BLaER1 (cell line): Measurements from ENCODE around the gene RAB44.

Source experiments
- H3K27ac ChIP-seq: shearing (Covaris generic); formaldehyde crosslinking; 2 replicates; pipeline ENCODE4 v1.8.1; 2022
- H3K27me3 ChIP-seq: shearing (Covaris generic); formaldehyde crosslinking; 2 replicates; pipeline ENCODE4 v1.8.1; 2022
- H3K36me3 ChIP-seq: shearing (Covaris generic); formaldehyde crosslinking; 2 replicates; pipeline ENCODE4 v1.8.1; 2022
- H3K4me1 ChIP-seq: shearing (Covaris generic); formaldehyde crosslinking; 2 replicates; pipeline ENCODE4 v1.8.1; 2022
- H3K4me2 ChIP-seq: shearing (Covaris generic); formaldehyde crosslinking; 2 replicates; pipeline ENCODE4 v1.8.1; 2022
- H3K4me3 ChIP-seq: shearing (Covaris generic); formaldehyde crosslinking; 2 replicates; pipeline ENCODE4 v1.8.1; 2022
- H3K9ac ChIP-seq: shearing (Covaris generic); formaldehyde crosslinking; 2 replicates; pipeline ENCODE4 v1.8.1; 2022
- H3K9me3 ChIP-seq: shearing (Covaris generic); formaldehyde crosslinking; 2 replicates; pipeline ENCODE4 v1.8.1; 2022
- H4K20me1 ChIP-seq: shearing (Covaris generic); formaldehyde crosslinking; 2 replicates; pipeline ENCODE4 v1.8.1; 2022
- Cebpa-rat ChIP-seq: shearing (Covaris generic); IDR thresholded peaks from 2 replicates; pipeline ENCODE4 v1.8.1; 2022

RAB44 gene

GRCh38 chr6:36657271-36657670, 40.4 kb upstream of the RAB44 start:
- peak overlapping the region; percentile 78 for H3K4me2 ChIP-seq

GRCh38 chr6:36657942-36658544, 39.6 kb upstream of the RAB44 start:
- H3K9me3 ChIP-seq: no peaks in the 10 kb centered on the region
- H3K4me2 ChIP-seq: peak overlapping the region; percentile 78
- 0 out of 2 replicates have a peak overlapping the region, but pooled peaks have one; percentile 12 for H3K4me3 ChIP-seq
- H3K36me3 ChIP-seq: no peaks in the 10 kb centered on the region
- no peaks in the 10 kb centered on the region for H4K20me1 ChIP-seq
- peaks cover 90% of the 10 kb centered on the region for H3K4me1 ChIP-seq
- H3K27ac ChIP-seq: 0 out of 2 replicates have a peak overlapping the region, but pooled peaks have one; percentile 0
- no peak overlapping the region for H3K9ac ChIP-seq
- no peaks in the 10 kb centered on the region for H3K27me3 ChIP-seq
- TF ChIP-seq Cebpa-rat: no peak

More at GRCh38 chr6:36657271-36657670, 40.4 kb upstream of the RAB44 start:
- H3K4me1 ChIP-seq: peaks cover 85% of the 10 kb centered on the region
- no peak for TF ChIP-seq Cebpa-rat
- no peaks in the 10 kb centered on the region for H4K20me1 ChIP-seq
- no peak overlapping the region for H3K4me3 ChIP-seq
- H3K27me3 ChIP-seq: no peaks in the 10 kb centered on the region
- H3K9me3 ChIP-seq: no peaks in the 10 kb centered on the region
- H3K36me3 ChIP-seq: no peaks in the 10 kb centered on the region
- H3K27ac ChIP-seq: peak overlapping the region; percentile 0; the same call in 1 of the 2 replicates
- no peak overlapping the region for H3K9ac ChIP-seq

GRCh38 chr6:36659271-36659670, 38.4 kb upstream of the RAB44 start:
- no peak for TF ChIP-seq Cebpa-rat
- Histone ChIP-seq H3K4me2 (peak overlapping the region; percentile 78), H3K4me1 (peaks cover 99% of the 10 kb centered on the region), H3K27ac (no peak overlapping the region), H3K4me3 (no peak overlapping the region), H4K20me1 (no peaks in the 10 kb centered on the region), H3K27me3 (no peaks in the 10 kb centered on the region), H3K9ac (no peak overlapping the region), H3K36me3 (no peaks in the 10 kb centered on the region), H3K9me3 (no peaks in the 10 kb centered on the region)

GRCh38 chr6:36660771-36661471, 36.7 kb upstream of the RAB44 start:
- H3K4me1 ChIP-seq: peaks cover 99% of the 10 kb centered on the region
- no peaks in the 10 kb centered on the region for H3K27me3 ChIP-seq
- H3K36me3 ChIP-seq: no peaks in the 10 kb centered on the region
- H3K4me2 ChIP-seq: no peak overlapping the region; the same call in 1 of the 2 replicates
- H4K20me1 ChIP-seq: no peaks in the 10 kb centered on the region
- H3K4me3 ChIP-seq: no peak overlapping the region
- H3K9me3 ChIP-seq: no peaks in the 10 kb centered on the region
- no peak for TF ChIP-seq Cebpa-rat
- no peak overlapping the region for H3K27ac ChIP-seq
- H3K9ac ChIP-seq: no peak overlapping the region

GRCh38 chr6:36662380-36662779, 35.2 kb upstream of the RAB44 start:
- Histone ChIP-seq H3K9me3 (no peaks in the 10 kb centered on the region), H4K20me1 (no peaks in the 10 kb centered on the region), H3K27me3 (no peaks in the 10 kb centered on the region), H3K9ac (peak overlapping the region; percentile 35; the same call in 1 of the 2 replicates), H3K4me3 (no peak overlapping the region), H3K36me3 (no peaks in the 10 kb centered on the region), H3K4me1 (peaks cover 99% of the 10 kb centered on the region), H3K27ac (peak overlapping the region; percentile 65), H3K4me2 (peak overlapping the region; percentile 88)
- no peak for TF ChIP-seq Cebpa-rat

- Histone ChIP-seq H4K20me1 (no peaks in the 10 kb centered on the region), H3K36me3 (no peaks in the 10 kb centered on the region), H3K4me3 (no peak overlapping the region), H3K9ac (peak overlapping the region; percentile 34; the same call in 1 of the 2 replicates), H3K4me2 (peak overlapping the region; percentile 88), H3K27ac (peak overlapping the region; percentile 65), H3K9me3 (no peaks in the 10 kb centered on the region), H3K4me1 (peaks cover 99% of the 10 kb centered on the region), H3K27me3 (no peaks in the 10 kb centered on the region)
- no peak for TF ChIP-seq Cebpa-rat
These were observed 34.8 kb upstream of the RAB44 start for GRCh38 chr6:36662827-36663256.

- Histone ChIP-seq H4K20me1 (no peaks in the 10 kb centered on the region), H3K4me2 (peak overlapping the region; percentile 88)
- TF ChIP-seq Cebpa-rat: no peak
These were observed 33.9 kb upstream of the RAB44 start for GRCh38 chr6:36663504-36664446.

GRCh38 chr6:36665180-36665579, 32.4 kb upstream of the RAB44 start:
- Histone ChIP-seq H3K27ac (peak overlapping the region; percentile 94), H3K4me3 (no peak overlapping the region), H3K9ac (0 out of 2 replicates have a peak overlapping the region, but pooled peaks have one; percentile 32), H3K4me1 (peaks cover 99% of the 10 kb centered on the region), H3K27me3 (no peaks in the 10 kb centered on the region), H3K9me3 (no peaks in the 10 kb centered on the region), H3K36me3 (no peaks in the 10 kb centered on the region), H3K4me2 (peak overlapping the region; percentile 88), H4K20me1 (no peaks in the 10 kb centered on the region)
- TF ChIP-seq Cebpa-rat: no peak

More at GRCh38 chr6:36663504-36664446, 33.9 kb upstream of the RAB44 start:
- H3K27ac ChIP-seq: peak overlapping the region; percentile 94
- no peak overlapping the region for H3K4me3 ChIP-seq
- no peaks in the 10 kb centered on the region for H3K36me3 ChIP-seq
- peak overlapping the region; percentile 34; the same call in 1 of the 2 replicates for H3K9ac ChIP-seq
- H3K27me3 ChIP-seq: no peaks in the 10 kb centered on the region
- H3K9me3 ChIP-seq: no peaks in the 10 kb centered on the region
- H3K4me1 ChIP-seq: peaks cover 99% of the 10 kb centered on the region

- no peak for TF ChIP-seq Cebpa-rat
- H3K4me2 ChIP-seq: peak overlapping the region; percentile 88
- no peaks in the 10 kb centered on the region for H3K36me3 ChIP-seq
- no peaks in the 10 kb centered on the region for H4K20me1 ChIP-seq
- peak overlapping the region; percentile 94 for H3K27ac ChIP-seq
- peak overlapping the region; percentile 80 for H3K9ac ChIP-seq
- 0 out of 2 replicates have a peak, but pooled peaks cover 5% of the 10 kb centered on the region for H3K9me3 ChIP-seq
- 0 out of 2 replicates have a peak overlapping the region, but pooled peaks have one; percentile 50 for H3K4me3 ChIP-seq
- H3K27me3 ChIP-seq: no peaks in the 10 kb centered on the region
- peaks cover 99% of the 10 kb centered on the region for H3K4me1 ChIP-seq
These were observed 31.3 kb upstream of the RAB44 start for GRCh38 chr6:36666287-36666686.
